ENCODE results near the gene RPS5. TPM values are rescaled to one million over a fixed set of nuclear protein-coding genes. Genes with fewer than 3 reads are reported as not detected.

RPS5 gene
- total and polyA plus RNA-seq, 9 of the 15 experiments (the other 6 are each of a cell fraction or from before 2014, with no cell fraction given), result 1,228 to 3,570 (median 2,484) TPM

- TF ChIP-seq ZBTB11 (CRISPR knock-in tag; IDR thresholded peaks at IDR 0.05) (peak in 1 of 3 experiments; percentile 62; a peak in 2 of 6 replicates), KAT2B (IDR thresholded peaks at IDR 0.05; ENCODE audit: low read depth, low read length) (no peak), MLLT1 (IDR thresholded peaks at IDR 0.05) (0 out of 4 replicates have a peak, but pooled peaks of 1 of the 2 experiments have one; percentile 27), GTF2F1 (IDR thresholded peaks at IDR 0.05; ENCODE audit: low read depth, low read length) (no peak), NCOA6 (IDR thresholded peaks at IDR 0.05) (peak; percentile 75; the same call in 1 of the 2 replicates), MCM5 (IDR thresholded peaks at IDR 0.05; ENCODE audit: low read depth) (no peak), CEBPZ (IDR thresholded peaks at IDR 0.05; ENCODE audit: borderline replicate concordance, low read depth, low read length) (no peak), ATF1 (CRISPR knock-in tag; IDR thresholded peaks at IDR 0.05) (no peak), ATF1 (tag; IDR thresholded peaks at IDR 0.05) (peak; percentile 84), SP2 (IDR thresholded peaks at IDR 0.05; ENCODE audit: extremely low read depth, low read depth, low read length, poor library complexity, severe bottlenecking) (peak; percentile 61), MAFG (tag; conservative IDR thresholded peaks at IDR 0.05) (no peak), ADNP (tag; IDR thresholded peaks at IDR 0.05) (no peak), FOXA3 (CRISPR knock-in tag; conservative IDR thresholded peaks at IDR 0.05 in 1 of 2, IDR thresholded peaks at IDR 0.05 in 1 of 2) (0 out of 4 replicates have a peak, but pooled peaks of 1 of the 2 experiments have one; percentile 51), BRF2 (IDR thresholded peaks at IDR 0.05; ENCODE audit: borderline replicate concordance, insufficient read depth, insufficient read length) (no peak), ZNF217 (CRISPR knock-in tag; IDR thresholded peaks at IDR 0.05) (no peak), KDM1A (IDR thresholded peaks at IDR 0.05) (no peak)
Observed at GRCh38 chr19:58408152-58409009, 21.3 kb downstream of the RPS5 start, which contains the start of gene ZNF584 (continued).
